ENCODE measurements around the gene RMND1.
"Not testable (repeated sequence)": the region's sequence is repeated elsewhere in the genome, so short reads cannot be mapped to it uniquely, and the experiment has no call there.

Gene RMND1

DNA sequence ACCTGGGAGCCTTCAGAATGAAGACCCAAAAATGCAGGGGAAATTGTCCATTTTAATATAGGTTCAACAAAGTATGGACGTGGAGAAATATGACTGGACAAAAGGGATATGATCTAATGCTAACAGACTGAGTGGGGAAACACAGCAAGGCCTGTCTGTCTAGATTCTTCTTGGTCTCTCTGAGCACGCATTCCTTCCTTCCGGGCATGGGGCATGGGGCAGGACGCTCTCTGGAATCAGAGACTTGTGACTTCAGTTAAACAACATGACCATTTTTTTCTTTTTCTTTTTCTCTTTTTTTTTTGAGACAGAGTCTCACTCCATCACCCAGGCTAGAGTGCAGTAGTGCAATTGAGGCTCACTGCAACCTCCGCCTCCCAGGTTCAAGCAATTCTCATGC lies 92.4 kb downstream of the RMND1 start:
- FAIRE-seq (no peak), DNase-seq (ENCODE audit: insufficient read length, low spot score) (no peak)
- TF ChIP-seq, protein P1, sequence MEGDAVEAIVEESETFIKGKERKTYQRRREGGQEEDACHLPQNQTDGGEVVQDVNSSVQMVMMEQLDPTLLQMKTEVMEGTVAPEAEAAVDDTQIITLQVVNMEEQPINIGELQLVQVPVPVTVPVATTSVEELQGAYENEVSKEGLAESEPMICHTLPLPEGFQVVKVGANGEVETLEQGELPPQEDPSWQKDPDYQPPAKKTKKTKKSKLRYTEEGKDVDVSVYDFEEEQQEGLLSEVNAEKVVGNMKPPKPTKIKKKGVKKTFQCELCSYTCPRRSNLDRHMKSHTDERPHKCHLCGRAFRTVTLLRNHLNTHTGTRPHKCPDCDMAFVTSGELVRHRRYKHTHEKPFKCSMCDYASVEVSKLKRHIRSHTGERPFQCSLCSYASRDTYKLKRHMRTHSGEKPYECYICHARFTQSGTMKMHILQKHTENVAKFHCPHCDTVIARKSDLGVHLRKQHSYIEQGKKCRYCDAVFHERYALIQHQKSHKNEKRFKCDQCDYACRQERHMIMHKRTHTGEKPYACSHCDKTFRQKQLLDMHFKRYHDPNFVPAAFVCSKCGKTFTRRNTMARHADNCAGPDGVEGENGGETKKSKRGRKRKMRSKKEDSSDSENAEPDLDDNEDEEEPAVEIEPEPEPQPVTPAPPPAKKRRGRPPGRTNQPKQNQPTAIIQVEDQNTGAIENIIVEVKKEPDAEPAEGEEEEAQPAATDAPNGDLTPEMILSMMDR (IDR thresholded peaks at IDR 0.05; ENCODE audit: insufficient read depth, missing control alignments) = no peak

DNA sequence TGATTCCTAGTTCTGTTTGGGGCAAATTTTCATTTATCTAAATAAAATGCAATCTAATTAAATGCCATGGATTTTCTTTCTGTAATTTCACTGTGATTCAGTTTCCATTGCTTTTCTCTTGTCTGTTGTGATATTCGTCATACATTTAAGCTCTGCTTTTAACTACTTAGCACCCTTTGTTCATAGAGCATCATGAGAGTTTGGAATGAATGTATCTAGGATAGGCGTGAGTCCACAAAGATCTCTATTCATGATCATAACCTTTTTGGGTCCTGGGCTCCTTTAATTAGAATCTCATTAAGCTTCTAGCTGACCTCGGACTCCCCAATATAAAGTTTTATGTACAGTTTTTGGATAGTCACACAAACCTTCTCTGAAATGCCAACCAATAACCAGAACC lies 93.5 kb downstream of the RMND1 start:
- DNase-seq (ENCODE audit: insufficient read length, low spot score) (no peak), FAIRE-seq (no peak)
- TF ChIP-seq, protein P1 (IDR thresholded peaks at IDR 0.05; ENCODE audit: insufficient read depth, missing control alignments) = no peak

DNA sequence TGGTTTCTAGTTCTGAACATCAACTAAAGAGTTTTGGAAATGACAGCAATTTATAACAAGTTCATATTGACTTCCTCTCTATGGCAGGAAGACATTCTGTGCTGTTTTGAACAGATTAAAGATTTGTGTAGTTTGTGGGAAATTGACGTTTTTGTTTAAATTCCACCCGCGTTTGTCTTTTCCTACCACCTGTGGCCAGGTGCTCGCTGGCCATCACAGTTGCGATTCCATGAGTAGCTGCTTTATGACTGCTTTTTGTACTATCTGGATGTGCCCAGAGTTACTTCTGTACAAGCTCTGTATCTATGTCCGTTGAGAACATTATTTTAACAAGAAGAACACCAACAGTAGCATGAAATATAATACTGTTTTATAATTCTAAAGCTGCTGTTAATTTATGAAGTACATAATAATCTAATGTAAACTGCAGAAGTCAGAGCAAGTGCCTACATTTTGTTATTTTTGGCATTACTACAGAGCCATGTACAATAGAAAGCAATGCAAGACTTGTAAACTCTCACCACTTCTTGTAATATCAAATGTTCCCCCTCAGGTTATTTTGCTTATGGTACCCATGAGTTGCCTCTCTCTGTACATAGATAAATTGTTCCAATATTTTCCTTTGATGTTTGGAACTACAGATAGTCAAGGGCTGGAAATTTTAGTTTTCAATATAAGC lies 94.0 kb downstream of the RMND1 start:
- no peak for DNase-seq (ENCODE audit: insufficient read length, low spot score)
- FAIRE-seq = no peak
- TF ChIP-seq, protein P1 (IDR thresholded peaks at IDR 0.05; ENCODE audit: insufficient read depth, missing control alignments) = no peak

DNA sequence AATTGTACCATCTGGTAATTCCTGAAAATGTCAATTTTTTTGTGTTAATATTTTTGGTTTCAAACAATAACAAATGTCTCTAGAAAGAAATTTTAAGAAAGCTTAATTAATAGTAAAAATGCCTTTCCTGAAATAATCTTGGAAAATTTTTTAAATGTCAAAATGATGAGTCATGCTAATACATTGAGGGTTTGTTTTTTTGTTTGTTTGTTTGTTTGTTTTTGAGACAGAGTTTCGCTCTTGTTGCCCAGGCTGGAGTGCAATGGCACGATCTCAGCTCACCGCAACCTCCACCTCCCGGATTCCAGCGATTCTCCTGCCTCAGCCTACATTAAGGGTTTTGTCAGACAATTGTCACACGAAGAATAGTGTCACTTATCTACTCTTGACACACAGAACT lies 94.9 kb downstream of the RMND1 start:
- not testable (repeated sequence) for DNase-seq (ENCODE audit: insufficient read length, low spot score); FAIRE-seq
